ENCODE measurements around the gene SLC6A17.

- TF ChIP-seq, protein P1, sequence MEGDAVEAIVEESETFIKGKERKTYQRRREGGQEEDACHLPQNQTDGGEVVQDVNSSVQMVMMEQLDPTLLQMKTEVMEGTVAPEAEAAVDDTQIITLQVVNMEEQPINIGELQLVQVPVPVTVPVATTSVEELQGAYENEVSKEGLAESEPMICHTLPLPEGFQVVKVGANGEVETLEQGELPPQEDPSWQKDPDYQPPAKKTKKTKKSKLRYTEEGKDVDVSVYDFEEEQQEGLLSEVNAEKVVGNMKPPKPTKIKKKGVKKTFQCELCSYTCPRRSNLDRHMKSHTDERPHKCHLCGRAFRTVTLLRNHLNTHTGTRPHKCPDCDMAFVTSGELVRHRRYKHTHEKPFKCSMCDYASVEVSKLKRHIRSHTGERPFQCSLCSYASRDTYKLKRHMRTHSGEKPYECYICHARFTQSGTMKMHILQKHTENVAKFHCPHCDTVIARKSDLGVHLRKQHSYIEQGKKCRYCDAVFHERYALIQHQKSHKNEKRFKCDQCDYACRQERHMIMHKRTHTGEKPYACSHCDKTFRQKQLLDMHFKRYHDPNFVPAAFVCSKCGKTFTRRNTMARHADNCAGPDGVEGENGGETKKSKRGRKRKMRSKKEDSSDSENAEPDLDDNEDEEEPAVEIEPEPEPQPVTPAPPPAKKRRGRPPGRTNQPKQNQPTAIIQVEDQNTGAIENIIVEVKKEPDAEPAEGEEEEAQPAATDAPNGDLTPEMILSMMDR (IDR thresholded peaks at IDR 0.05; ENCODE audit: insufficient read depth, low read depth, low read length) = no peak
- no peak for TF ChIP-seq EZH2 (IDR thresholded peaks at IDR 0.05; ENCODE audit: insufficient read depth, low read length)
Observed at GRCh38 chr1:110221119-110221518, 70.8 kb downstream of the SLC6A17 start.

Data from astrocyte (in vitro differentiated cells and primary cell).